Right lobe of liver (tissue), 6 donors: ENCODE measurements around the gene AP5Z1. TPM values are rescaled to one million over a fixed set of nuclear protein-coding genes. Genes with fewer than 3 reads are reported as not detected.

ENCODE experiments used
- ATAC-seq, 4 donors: fragments of 200-7000 bp; cut with Tn5 transposase; one replicate each; pipeline ENCODE4 v1.9.1; 2020; ENCODE audit warnings: mild to moderate bottlenecking in 4 of 4, moderate library complexity in 4 of 4
- DNase-seq, 3 donors: peaks; one replicate each; pipeline ENCODE4 v3.0.0-alpha.2; 2020
- H3K27ac ChIP-seq, 3 donors: fragments of 200-600 bp; one replicate each; pipeline ENCODE4 v1.8.0; 2022
- H3K27me3 ChIP-seq, 2 donors: fragments of 200-600 bp; one replicate each; pipeline ENCODE4 v1.8.0; 2022
- H3K36me3 ChIP-seq, 4 donors: fragments of 200-600 bp; sonication (generic) in 1 of 4; one replicate each; pipeline versions ENCODE4 v1.5.1 to v1.8.0; 2017 to 2022; ENCODE audit warnings: control low read depth in 1 of 4
- H3K4me1 ChIP-seq, 4 donors: fragments of 200-600 bp; sonication (generic) in 1 of 4; one replicate each; pipeline versions ENCODE4 v1.5.1 to v1.8.0; 2017 to 2022; ENCODE audit warnings: control low read depth in 1 of 4
- H3K4me3 ChIP-seq, 3 donors: fragments of 200-600 bp; one replicate each; pipeline ENCODE4 v1.8.0; 2022
- H3K9me3 ChIP-seq, 4 donors: fragments of 200-600 bp; sonication (generic) in 1 of 4; one replicate each; pipeline versions ENCODE4 v1.5.1 to v1.8.0; 2017 to 2022; ENCODE audit warnings: control low read depth in 1 of 4
- POLR2A ChIP-seq: fragments of 450-650 bp; IDR thresholded peaks from one replicate; pipeline ENCODE4 v1.6.1; 2017; ENCODE audit warnings: antibody characterized with exemption, mild to moderate bottlenecking
- whole genome bisulfite sequencing: methylation state at CpG from one replicate; pipeline ENCODE4 v1.1.6; 2018; ENCODE audit warnings: low coverage, low lambda C conversion rate; ENCODE audit not compliant: insufficient coverage; ENCODE audit errors: missing lambda C conversion rate; 5-methylcytosine and 5-hydroxymethylcytosine counted together
- intact Hi-C, 2 donors: fragments of 100-400 bp; cut with DNase I; formaldehyde crosslinking; loops; one replicate each; pipeline versions ENCODE4 v1.11.2 to v1.14.1; 2022
- total RNA-seq, 6 experiments: library from RNA; depleted of rRNA in 2 of 6; stranded (reverse); fragments of >200 nt in 2 of 6; fragmentation: NEBNext Ultra II Directional in 3 of 6; extraction: Animal tissue kit (Norgen Biotek cat#: 25700) in 3 of 6; gene quantifications; one replicate each; pipeline versions ENCODE4 v1.1.0 to v1.2.4, GENCODE V29; 2016 to 2023
- TF ChIP-seq, protein P1 (sequence below), 4 donors: fragments of 200-600 bp in 3 of 4; fragments of 450-650 bp in 1 of 4; IDR thresholded peaks; one replicate each; pipeline versions ENCODE4 v1.5.1 to v1.8.0; 2016 to 2022; ENCODE audit warnings: antibody characterized with exemption in 4 of 4, mild to moderate bottlenecking in 2 of 4
- donor health status: DM: no; HTN: yes; CAD: no.
- donor health status: DM: no; HTN: no; CAD: no.
- donor health status: DM: no; HTN: no; CAD: no.
- donor health status: DM: no; HTN: yes; CAD: no.
- donor health status: DM: no; HTN: yes; CAD: no.

AP5Z1 gene
- total RNA-seq, 6 experiments from 2014 or later = 9.7 to 23.6 (median 14.2) TPM

DNA sequence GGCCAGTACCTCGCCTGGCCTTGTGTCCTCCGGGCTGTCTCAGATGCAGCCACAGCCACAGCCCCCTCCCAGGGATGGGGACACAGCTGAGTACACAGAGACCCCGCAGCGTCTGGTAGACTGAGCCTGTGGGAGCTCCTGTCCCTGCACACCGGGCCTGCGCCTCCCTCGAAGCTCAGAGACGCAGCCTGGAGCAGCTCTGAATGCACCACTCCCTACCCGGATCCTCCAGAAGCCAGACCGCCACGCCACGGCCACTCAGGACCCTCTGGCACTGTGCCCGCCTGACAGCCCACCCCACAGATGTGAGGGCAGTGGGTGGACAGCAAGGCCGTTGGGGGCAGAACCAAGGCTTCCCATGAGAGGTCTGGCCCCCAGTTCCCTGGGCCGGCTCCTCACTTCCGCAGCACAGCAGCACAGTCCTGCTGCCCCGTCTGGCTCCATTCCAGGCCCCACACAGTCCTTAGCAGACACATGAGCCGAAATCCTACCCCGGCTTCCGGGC lies 45.6 kb downstream of the AP5Z1 start:
- 73% methylated on average over 4 of the region's 20 CpGs for WGBS
- DNase-seq (peak in 1 of 3 donors; percentile 55), ATAC-seq (no peak)
- TF ChIP-seq, protein P1, sequence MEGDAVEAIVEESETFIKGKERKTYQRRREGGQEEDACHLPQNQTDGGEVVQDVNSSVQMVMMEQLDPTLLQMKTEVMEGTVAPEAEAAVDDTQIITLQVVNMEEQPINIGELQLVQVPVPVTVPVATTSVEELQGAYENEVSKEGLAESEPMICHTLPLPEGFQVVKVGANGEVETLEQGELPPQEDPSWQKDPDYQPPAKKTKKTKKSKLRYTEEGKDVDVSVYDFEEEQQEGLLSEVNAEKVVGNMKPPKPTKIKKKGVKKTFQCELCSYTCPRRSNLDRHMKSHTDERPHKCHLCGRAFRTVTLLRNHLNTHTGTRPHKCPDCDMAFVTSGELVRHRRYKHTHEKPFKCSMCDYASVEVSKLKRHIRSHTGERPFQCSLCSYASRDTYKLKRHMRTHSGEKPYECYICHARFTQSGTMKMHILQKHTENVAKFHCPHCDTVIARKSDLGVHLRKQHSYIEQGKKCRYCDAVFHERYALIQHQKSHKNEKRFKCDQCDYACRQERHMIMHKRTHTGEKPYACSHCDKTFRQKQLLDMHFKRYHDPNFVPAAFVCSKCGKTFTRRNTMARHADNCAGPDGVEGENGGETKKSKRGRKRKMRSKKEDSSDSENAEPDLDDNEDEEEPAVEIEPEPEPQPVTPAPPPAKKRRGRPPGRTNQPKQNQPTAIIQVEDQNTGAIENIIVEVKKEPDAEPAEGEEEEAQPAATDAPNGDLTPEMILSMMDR (IDR thresholded peaks at IDR 0.05) = no peak
- TF ChIP-seq POLR2A = no peak
- no peaks in the 10 kb centered on the region for H3K9me3 ChIP-seq
- intact Hi-C loops = no loop called here
- no peaks in the 10 kb centered on the region for H3K36me3 ChIP-seq
- no peaks in the 10 kb centered on the region for H3K27me3 ChIP-seq
- H3K4me3 ChIP-seq = no peak overlapping the region
- no peaks in the 10 kb centered on the region for H3K4me1 ChIP-seq
- no peak overlapping the region for H3K27ac ChIP-seq

DNA sequence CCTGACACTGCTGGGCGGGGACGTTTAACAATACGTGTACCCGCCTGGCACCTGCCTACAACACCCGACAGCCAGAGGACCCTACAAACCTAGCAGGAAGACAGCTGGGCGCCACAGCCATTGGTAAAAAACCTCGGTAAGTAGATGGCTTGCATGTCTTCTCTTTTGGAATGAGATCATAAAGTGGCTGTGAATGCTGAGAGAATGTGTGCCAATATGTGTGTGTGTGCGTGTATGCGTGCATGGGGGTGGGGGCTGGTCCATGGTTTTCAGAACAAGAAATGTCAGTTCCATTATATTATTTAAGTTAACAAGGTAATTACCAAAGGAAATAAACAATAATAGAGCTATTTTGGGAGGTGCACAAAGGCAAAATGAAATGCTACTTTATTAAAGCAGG lies 47.3 kb downstream of the AP5Z1 start:
- no peak overlapping the region for H3K27ac ChIP-seq
- no peaks in the 10 kb centered on the region for H3K27me3 ChIP-seq
- ATAC-seq (no peak), DNase-seq (no peak)
- no peaks in the 10 kb centered on the region for H3K36me3 ChIP-seq
- no peaks in the 10 kb centered on the region for H3K4me1 ChIP-seq
- H3K4me3 ChIP-seq = no peak overlapping the region
- TF ChIP-seq, protein P1 (IDR thresholded peaks at IDR 0.05) = no peak
- TF ChIP-seq POLR2A = no peak
- intact Hi-C loops = no loop called here
- no CpG with 5 or more reads among the region's 9 CpGs for WGBS
- H3K9me3 ChIP-seq = no peaks in the 10 kb centered on the region

DNA sequence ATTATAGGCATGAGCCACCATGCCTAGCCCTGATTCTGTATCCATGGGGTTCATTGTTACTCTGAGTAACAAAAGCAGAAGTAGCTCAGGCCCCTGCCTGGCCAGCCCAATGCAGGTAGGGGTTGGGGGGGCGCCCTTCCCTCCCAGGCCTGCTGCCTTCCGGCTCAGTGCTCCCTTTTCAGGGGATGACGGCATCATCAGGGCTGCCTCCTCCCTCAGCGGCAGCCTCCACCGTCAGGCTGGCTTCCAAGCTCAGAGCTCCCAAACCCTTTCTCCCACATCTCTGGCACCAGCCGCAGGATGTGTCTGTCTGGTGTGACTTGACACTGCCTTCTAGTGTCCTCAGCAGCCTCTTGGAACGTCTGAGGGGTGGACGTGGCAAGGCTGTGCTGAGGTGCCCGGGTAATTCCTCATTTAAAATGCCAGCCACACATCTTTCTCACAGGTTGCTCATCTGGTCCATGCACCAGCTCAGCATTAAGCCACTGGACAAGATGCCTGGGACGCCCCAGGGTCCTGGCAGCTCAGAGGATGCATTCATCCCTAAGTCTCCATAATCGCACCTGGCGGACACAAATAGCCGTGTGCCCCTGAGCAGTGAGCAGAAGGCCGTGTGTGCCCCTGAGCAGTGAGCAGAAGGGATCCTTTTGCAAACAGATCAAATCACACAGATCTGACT lies 48.2 kb downstream of the AP5Z1 start:
- 53% methylated on average over 8 of the region's 14 CpGs for WGBS
- no peak for TF ChIP-seq POLR2A
- TF ChIP-seq, protein P1 (IDR thresholded peaks at IDR 0.05) = no peak

DNA sequence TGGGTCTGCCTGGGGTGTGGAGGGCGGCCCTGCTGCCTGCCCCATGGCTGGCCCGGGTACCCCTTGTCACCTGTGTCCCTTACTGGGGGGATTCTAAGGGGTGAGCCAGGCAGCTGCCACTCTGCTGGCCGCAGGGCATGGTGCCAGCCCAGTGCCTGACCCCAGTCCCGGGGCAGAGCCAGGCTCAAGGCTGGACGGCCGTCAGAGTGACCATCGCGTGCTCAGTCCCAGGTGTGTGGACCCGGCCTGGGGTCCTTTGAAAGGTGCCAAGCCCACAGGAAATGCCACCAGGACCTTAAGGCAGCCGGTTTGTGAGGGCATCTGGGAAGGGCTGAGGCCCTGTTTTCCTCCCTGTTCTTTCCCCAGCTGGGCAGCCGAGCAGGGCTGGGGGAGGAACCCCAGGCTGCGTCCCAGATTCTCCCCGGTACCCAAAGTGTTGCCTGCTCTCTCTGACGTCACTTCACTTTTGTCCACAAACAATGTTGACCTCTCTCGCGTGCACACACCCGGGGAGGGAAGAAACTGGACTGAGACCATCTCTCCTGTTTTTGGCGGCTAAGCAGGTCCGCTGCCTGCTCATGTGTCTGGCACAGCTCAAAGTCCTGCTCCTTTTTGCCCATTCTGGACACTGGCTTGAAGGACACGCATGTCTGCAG lies 48.8 kb downstream of the AP5Z1 start:
- no peak overlapping the region for H3K4me3 ChIP-seq
- no peaks in the 10 kb centered on the region for H3K36me3 ChIP-seq
- intact Hi-C loops = no loop called here
- no peak overlapping the region for H3K27ac ChIP-seq
- H3K9me3 ChIP-seq = no peaks in the 10 kb centered on the region
- ATAC-seq (peak in 2 of 4 donors; percentile 12 to 27), DNase-seq (peak in 1 of 3 donors; percentile 47)
- TF ChIP-seq, protein P1 (IDR thresholded peaks at IDR 0.05) = no peak
- no peak for TF ChIP-seq POLR2A
- no peaks in the 10 kb centered on the region for H3K27me3 ChIP-seq
- WGBS = 43% methylated on average over 6 of the region's 20 CpGs
- H3K4me1 ChIP-seq = no peaks in the 10 kb centered on the region

More for the DNA sequence above, 48.2 kb downstream of the AP5Z1 start:
- Histone ChIP-seq H3K9me3 (no peaks in the 10 kb centered on the region), H3K4me3 (no peak overlapping the region), H3K27me3 (no peaks in the 10 kb centered on the region), H3K4me1 (no peaks in the 10 kb centered on the region), H3K36me3 (no peaks in the 10 kb centered on the region), H3K27ac (no peak overlapping the region)
- intact Hi-C loops = no loop called here
- DNase-seq (no peak), ATAC-seq (no peak)
